DMS114 treated with DMSO at 0.1 percent for 48 hours (cell line): ENCODE data around the gene SLC25A25.

Experiments used
- DNase-seq: peaks from one replicate; lab custom pipeline; 2025; ENCODE audit not compliant: unreplicated experiment; lab: John Stamatoyannopoulos, UW

Gene SLC25A25

GRCh38 chr9:128096616-128097536 is 28.8 kb downstream of the SLC25A25 start:
- DNase-seq, result no peak

DNA sequence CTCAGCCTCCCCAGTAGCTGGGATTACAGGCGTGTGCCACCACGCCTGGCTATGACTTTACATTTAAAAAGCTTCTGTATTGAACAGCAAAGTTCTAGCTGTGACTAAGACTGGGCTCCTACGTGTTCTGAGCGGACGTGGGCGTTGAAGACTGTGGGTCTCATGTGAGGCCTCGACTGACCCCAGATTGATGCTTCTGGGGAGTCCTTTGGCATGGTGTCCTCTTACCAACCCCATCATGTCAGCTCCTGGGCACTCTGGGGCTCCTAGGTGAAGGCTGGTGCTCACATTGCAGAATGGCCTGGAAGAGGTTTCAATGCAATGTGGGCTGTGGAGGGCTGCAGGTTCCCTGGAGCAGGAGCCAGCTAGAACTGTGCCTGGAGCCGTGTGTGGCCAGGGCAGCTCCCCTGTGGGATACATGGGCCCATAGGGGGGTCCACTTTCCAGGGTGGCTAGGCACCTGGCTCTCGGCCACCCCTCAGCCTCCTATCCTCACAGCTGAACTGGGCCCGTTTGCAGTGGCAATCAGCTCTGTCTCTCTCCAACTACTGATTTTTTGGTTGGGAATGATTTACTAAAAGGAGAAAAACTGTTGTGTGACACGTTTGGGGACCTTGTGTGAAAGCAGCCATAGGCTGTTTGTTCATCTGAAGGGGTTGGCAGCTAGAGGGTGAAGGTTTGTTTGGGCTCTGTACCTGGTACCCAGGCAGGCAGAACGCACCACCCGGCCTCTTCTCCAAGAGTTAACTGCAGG is 29.7 kb downstream of the SLC25A25 start:
- DNase-seq, result no peak

DNA sequence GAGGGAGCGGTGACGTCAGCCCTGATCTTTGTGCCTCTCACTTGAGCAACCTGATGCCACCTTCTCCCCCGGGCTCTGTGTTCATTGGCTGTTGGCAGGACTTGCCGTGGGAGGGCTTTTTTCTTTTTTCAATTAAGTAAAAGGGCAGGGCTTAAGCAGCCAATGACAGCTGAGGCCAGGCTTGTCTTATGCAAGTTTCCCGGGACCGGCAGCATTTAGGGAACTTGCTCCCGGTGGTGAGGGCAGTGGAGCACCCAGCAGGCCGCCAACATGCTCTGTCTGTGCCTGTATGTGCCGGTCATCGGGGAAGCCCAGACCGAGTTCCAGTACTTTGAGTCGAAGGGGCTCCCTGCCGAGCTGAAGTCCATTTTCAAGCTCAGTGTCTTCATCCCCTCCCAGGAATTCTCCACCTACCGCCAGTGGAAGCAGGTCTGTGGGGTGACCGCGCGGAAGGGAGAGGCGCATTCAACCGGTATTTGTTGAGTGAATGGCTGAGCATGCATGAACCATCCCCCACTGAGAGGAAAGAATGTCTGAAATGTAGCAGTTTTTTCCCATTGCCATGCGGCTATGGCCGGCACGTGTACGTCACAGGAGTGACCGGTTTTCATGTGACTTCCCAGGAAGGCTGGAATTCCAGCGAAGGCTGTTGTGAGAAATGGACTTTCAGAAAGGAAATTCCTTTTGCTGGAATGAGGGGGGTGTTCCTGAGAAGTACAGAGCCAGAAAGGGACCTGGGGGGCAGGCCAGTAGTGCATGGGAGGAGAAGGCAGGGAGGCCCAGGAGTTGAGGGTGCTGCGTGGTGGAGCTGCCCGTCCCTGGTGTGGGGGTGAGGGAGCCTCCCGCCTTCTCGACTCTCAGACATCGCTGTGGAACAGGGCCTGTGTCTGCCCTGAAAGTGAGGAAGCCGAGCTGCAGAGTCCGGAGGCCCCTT is 30.5 kb downstream of the SLC25A25 start:
- DNase-seq, result no peak

DNA sequence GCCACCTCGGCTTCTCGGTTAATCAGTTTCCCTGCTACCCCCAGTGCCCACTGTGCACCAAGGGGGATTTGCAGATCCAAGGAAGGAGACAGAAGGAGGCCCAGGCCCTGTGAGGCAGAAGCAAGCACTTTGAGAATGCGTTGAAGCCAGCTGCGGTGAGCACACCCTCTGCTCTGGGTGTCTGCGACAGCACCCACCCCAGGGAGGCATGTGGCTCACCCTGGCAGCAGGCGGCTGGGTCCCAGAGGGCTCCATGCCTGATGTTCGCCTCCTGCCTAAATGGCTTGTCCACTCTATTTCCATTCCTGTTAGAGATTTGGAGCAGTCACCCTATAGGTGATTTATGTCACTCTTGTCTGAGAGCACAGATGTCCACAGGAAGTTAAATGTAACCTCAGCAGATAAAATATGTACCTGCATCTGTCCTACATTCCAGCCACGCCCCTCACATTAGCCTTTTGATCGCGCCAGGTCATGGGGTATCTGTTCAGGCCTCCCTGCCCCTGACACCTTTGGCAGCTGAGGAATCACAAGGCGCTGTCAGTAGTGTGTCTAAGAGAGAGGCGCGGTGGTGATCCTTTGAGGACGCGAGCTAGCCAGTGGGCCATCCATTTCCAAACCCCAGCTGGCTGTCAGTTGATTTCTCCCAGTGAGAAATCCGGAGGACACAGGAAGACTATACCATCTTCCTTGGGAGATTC is 31.3 kb downstream of the SLC25A25 start:
- DNase-seq, result no peak

DNA sequence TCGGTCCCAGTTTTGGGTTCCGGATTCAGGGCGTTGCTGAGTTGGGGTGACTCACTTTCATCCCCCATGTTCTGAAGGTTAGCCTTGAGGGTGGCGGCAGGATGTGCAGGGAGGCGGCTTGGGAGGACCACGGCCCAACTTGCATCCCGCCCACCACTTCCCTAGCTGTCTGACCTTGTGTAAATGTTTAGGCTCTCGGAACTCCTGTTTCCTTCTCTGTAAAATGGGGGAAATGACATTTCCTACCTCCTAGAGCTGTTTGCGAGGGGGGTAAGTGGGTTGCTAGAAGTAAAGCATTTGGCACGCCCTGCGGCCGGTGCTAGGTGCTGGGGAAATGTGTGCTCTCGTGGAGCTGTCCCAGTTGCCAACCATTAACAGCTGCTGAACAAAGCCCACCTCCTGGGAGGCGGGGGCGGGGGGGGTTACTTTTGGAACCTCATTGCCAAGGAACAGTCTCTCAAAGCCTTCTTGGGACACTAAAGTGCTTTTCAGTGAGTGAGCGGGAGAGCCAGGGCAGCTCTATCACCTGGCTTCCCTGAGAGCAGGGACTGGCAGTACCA is 32.0 kb downstream of the SLC25A25 start:
- no peak for DNase-seq

DNA sequence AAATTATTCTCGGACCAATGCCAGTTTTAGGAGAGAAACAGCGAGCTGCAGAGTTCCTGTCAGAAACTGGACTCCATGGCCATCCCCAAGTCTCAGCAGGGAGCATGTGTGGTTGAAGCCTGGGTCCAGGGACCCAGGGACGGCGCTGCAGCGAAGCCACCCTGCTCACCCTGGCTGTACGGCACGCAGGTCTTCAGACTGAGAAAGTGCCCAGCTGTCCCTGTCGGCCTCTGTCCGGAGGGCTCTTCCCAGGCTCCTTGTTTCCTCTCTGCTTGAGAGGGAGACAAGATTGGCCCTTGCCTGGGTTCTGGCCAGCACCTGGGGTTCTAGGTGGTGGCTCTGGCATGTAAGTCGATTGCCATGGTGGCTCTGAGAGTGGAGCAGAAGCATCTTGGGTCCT is 32.5 kb downstream of the SLC25A25 start:
- no peak for DNase-seq

DNA sequence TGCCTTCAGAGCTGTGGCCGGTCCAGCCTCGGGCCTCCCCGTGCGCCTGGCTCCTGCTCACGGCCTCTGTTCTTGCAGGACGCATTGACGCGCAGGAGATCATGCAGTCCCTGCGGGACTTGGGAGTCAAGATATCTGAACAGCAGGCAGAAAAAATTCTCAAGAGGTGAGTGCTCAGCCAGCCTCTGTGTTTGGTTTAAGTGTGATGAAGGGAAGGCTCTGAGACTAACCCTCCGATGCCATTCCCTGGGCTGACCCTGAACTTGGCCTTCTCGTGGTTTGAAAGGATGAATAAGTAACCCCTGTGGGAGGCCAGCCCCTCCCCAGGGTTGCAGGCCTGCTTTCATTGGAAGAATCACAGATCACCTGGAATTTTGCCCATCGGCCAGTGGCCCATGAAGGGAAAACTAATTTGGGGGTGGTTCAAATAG is 33.2 kb downstream of the SLC25A25 start:
- DNase-seq, result no peak

- no peak for DNase-seq
These were observed 33.7 kb downstream of the SLC25A25 start for GRCh38 chr9:128101690-128102089.

DNA sequence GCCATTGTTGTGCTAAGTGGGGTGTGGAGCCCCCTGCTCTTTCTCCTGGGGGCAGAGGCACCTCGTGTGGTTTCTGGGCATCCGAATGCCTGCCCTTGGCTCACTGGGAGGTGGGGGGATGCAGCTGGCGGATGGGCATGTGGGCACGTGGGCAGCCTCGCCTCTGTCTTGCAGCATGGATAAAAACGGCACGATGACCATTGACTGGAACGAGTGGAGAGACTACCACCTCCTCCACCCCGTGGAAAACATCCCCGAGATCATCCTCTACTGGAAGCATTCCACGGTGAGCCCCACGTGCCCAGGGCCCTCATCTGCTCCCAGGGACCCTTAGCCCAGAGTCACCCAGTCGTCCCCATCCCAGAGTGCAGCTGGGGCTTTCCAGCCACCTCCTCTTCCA is 34.2 kb downstream of the SLC25A25 start:
- no peak for DNase-seq

DNA sequence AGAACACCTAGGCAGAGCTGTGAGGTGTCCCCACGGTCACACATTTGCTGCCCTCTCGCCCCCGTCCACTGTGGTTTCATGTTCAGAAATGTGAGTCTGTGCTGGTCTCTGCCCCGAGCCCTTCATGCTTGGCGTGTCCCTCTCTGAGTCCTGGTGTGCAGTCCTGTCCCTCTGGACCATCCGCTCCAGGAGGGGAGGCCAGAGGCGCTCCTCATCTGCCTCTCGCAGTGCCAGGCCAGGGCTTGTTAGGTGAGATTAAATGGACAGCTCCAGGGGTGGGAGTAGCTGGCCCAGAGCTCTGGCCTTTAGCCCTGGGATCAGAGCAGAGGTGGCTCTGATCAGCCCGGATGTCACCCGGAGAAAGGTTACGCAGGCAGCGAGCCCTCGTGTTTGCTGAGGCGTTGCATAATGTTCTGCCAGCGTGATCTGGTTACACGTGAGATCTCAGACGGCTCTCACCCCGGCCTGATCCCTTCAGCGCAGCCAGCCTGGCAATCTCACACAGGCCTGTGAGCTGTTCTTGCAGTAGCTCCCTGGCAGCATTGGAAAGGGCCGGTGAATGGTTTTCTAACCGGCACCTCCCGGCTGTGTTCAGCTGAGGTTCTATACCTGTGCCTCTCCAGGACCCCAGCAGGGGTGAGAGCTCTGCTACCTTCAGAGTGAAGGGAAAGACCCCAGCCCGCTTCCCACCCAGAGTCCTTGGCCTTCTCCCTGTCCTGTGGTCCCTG is 35.0 kb downstream of the SLC25A25 start:
- DNase-seq, result no peak

DNA sequence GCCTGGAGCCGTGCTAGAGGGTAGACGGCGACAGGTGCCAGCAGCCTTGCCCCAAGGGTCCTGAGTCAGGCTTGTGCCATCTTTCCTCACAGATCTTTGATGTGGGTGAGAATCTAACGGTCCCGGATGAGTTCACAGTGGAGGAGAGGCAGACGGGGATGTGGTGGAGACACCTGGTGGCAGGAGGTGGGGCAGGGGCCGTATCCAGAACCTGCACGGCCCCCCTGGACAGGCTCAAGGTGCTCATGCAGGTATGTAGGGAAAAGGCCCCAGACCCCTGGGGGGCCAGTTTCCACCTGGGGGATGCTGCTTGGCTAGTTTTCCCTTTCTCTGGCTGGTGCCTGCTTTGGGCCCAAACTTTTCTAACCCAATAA is 35.5 kb downstream of the SLC25A25 start:
- no peak for DNase-seq

DNA sequence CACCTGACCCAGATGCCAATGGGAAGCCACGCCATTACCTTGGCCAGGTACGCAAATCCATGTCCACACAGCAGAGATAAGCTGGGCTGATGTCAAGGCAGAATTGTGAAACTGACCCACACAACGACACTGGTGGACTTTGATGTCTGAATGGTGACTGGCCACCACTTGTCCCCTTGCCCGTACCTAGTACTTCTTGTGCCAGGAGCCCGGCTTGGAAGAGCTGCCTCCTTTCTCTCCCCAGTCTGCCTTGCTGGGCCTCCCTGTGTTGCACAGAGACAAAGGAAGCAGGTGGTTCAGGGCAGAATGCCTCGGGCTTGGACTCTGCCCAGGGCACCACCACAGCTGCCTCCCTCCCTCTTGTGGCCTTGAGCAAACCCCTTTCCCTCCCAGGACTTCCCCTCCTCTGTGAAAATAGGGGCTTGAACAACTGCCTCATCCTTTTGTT is 36.2 kb downstream of the SLC25A25 start:
- DNase-seq, result no peak

- no peak for DNase-seq
These were observed 37.6 kb downstream of the SLC25A25 start for GRCh38 chr9:128105538-128106175.

- DNase-seq, result no peak
These were observed 38.3 kb downstream of the SLC25A25 start for GRCh38 chr9:128106181-128106939.

- DNase-seq, result no peak
These were observed 39.0 kb downstream of the SLC25A25 start for GRCh38 chr9:128106940-128107467.

GRCh38 chr9:128107468-128108268 is 39.6 kb downstream of the SLC25A25 start:
- no peak for DNase-seq
